Neural cell (in vitro differentiated cells): ENCODE measurements around the gene TENM3. TPM values are rescaled to one million over a fixed set of nuclear protein-coding genes. Genes with fewer than 3 reads are reported as not detected.

Source experiments
- H2AFZ ChIP-seq: fragments of 200-600, 300-800 bp; sonication (generic), shearing (Covaris generic); 2 replicates; pipeline ENCODE4 v1.6.0; 2014; ENCODE audit warnings: low read depth, mild to moderate bottlenecking, antibody characterized with exemption, low read length, moderate library complexity
- H3F3A ChIP-seq: fragments of 200-600 bp; shearing (Covaris generic); 2 replicates; pipeline ENCODE4 v1.6.1; 2016; ENCODE audit warnings: mild to moderate bottlenecking, moderate library complexity, mixed read lengths, antibody characterized with exemption, low read length; ENCODE audit not compliant: insufficient read depth, poor library complexity, severe bottlenecking
- H3K27ac ChIP-seq: fragments of 200-600, 300-800 bp; sonication (generic), shearing (Covaris generic); 2 replicates; pipeline ENCODE4 v1.5.1; 2014; ENCODE audit warnings: mild to moderate bottlenecking, low read length, moderate library complexity
- H3K27me3 ChIP-seq: fragments of 300-800, 200-600 bp; sonication (generic), shearing (Covaris generic); 2 replicates; pipeline ENCODE4 v1.6.0; 2014; ENCODE audit warnings: mild to moderate bottlenecking, low read depth, low read length, moderate library complexity; ENCODE audit not compliant: insufficient read depth
- H3K36me3 ChIP-seq: fragments of 300-800, 200-600 bp; sonication (generic), shearing (Covaris generic); 2 replicates; pipeline ENCODE4 v1.5.1; 2014; ENCODE audit warnings: mild to moderate bottlenecking, antibody characterized with exemption, low read length, moderate library complexity; ENCODE audit not compliant: insufficient read depth
- H3K4me2 ChIP-seq: fragments of 300-800, 200-600 bp; sonication (generic), shearing (Covaris generic); 2 replicates; pipeline ENCODE4 v1.6.0; 2014; ENCODE audit warnings: mild to moderate bottlenecking, low read length
- H3K4me3 ChIP-seq: fragments of 300-800, 200-600 bp; sonication (generic), shearing (Covaris generic); 2 replicates; pipeline ENCODE4 v1.5.1; 2014; ENCODE audit warnings: mild to moderate bottlenecking, low read length, moderate library complexity
- H3K79me2 ChIP-seq: fragments of 200-600 bp; shearing (Covaris generic); replicated peaks from 2 replicates; pipeline ENCODE4 v1.6.0; 2014; ENCODE audit warnings: mild to moderate bottlenecking, low read length, moderate library complexity; ENCODE audit not compliant: insufficient read depth
- H3K9ac ChIP-seq: fragments of 300-800, 200-600 bp; sonication (generic), shearing (Covaris generic); 2 replicates; pipeline ENCODE4 v1.6.1; 2016; ENCODE audit warnings: mild to moderate bottlenecking, low read length, mixed read lengths
- H3K9me2 ChIP-seq: fragments of 200-600 bp; shearing (Covaris generic); 2 replicates; pipeline ENCODE4 v1.6.1; 2016; ENCODE audit warnings: mild to moderate bottlenecking, low read length, mixed read lengths; ENCODE audit not compliant: insufficient read depth
- H3K9me3 ChIP-seq: fragments of 200-600, 300-800 bp; sonication (generic), shearing (Covaris generic); 2 replicates; pipeline ENCODE4 v1.6.1; 2016; ENCODE audit warnings: mild to moderate bottlenecking, mixed run types, low read length, moderate library complexity, mixed read lengths
- H4K20me1 ChIP-seq: fragments of 200-600 bp; shearing (Covaris generic); 2 replicates; pipeline ENCODE4 v1.6.1; 2016; ENCODE audit warnings: mild to moderate bottlenecking, mixed run types; ENCODE audit not compliant: insufficient read depth
- CTCF ChIP-seq: fragments of 450-650 bp; IDR thresholded peaks from 2 replicates; pipeline ENCODE4 v1.5.1; 2014; ENCODE audit warnings: antibody characterized with exemption, mild to moderate bottlenecking, moderate library complexity; ENCODE audit not compliant: poor library complexity, severe bottlenecking
- EP300 ChIP-seq: fragments of 450-650 bp; conservative IDR thresholded peaks from 2 replicates; pipeline ENCODE4 v1.6.1; 2014; ENCODE audit warnings: antibody characterized with exemption, mild to moderate bottlenecking, moderate library complexity; ENCODE audit not compliant: poor library complexity, severe bottlenecking
- EZH2 ChIP-seq: fragments of 200-600, 300-800 bp; shearing (Covaris generic), sonication (generic); IDR thresholded peaks from 2 replicates; pipeline ENCODE4 v1.6.1; 2014; ENCODE audit warnings: antibody characterized with exemption, low read length, borderline replicate concordance, mild to moderate bottlenecking; ENCODE audit not compliant: insufficient read depth, poor library complexity, severe bottlenecking
- MXI1 ChIP-seq: fragments of 450-650 bp; conservative IDR thresholded peaks from 2 replicates; pipeline ENCODE4 v1.6.1; 2014; ENCODE audit warnings: antibody characterized with exemption, mild to moderate bottlenecking; ENCODE audit not compliant: poor library complexity, severe bottlenecking
- POLR2AphosphoS5 ChIP-seq: IDR thresholded peaks from 2 replicates; pipeline ENCODE4 v1.6.1; 2012
- RAD21 ChIP-seq: fragments of 450-650 bp; conservative IDR thresholded peaks from 2 replicates; pipeline ENCODE4 v1.6.1; 2014; ENCODE audit warnings: antibody characterized with exemption, mild to moderate bottlenecking, moderate library complexity
- SMC3 ChIP-seq: fragments of 450-650 bp; conservative IDR thresholded peaks from 2 replicates; pipeline ENCODE4 v1.6.1; 2014; ENCODE audit warnings: antibody characterized with exemption, mild to moderate bottlenecking, moderate library complexity; ENCODE audit not compliant: poor library complexity
- TAF1 ChIP-seq: IDR thresholded peaks from 2 replicates; pipeline ENCODE4 v1.6.1; 2012; ENCODE audit warnings: low read depth
- polyA plus RNA-seq: library from polyadenylated mRNA; depleted of rRNA; stranded (reverse); fragments of >200 nt; gene quantifications from 2 replicates; pipeline ENCODE4 v1.2.3, GENCODE V29; 2014
- TF ChIP-seq, protein P1 (sequence below): IDR thresholded peaks from 2 replicates; pipeline ENCODE4 v1.6.1; 2012; ENCODE audit warnings: borderline replicate concordance

TENM3 gene
- polyA plus RNA-seq, 1 donor from 2014 or later, result 7.3 TPM

DNA sequence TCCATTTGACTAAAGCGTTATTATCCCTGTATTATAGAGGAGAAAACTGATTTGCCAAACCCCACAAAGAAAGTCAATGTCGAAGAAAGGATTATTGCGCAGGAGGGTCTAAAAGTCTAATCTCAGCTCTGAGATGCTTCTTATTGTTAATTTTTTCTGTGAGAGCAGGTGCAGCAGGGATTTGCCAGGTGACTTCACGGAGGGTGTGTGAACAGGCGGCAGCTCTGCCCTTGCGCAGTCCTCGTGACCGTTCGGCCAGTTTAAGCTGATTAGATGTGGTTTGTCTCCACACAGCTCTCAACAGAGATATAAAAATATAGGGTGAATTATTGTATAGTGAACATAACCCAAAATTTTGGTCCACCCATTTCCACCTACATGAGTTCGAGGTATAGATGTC lies 28.5 kb downstream of the TENM3 start:
- H3K4me3 ChIP-seq, result no peak overlapping the region
- H4K20me1 ChIP-seq, result no peaks in the 10 kb centered on the region
- no peaks in the 10 kb centered on the region for H3K27me3 ChIP-seq
- H3K9me2 ChIP-seq, result no peaks in the 10 kb centered on the region
- no peak overlapping the region for H3K9ac ChIP-seq
- H3K27ac ChIP-seq, result no peak overlapping the region
- H3K4me2 ChIP-seq, result no peak overlapping the region
- no peaks in the 10 kb centered on the region for H3K9me3 ChIP-seq
- H2AFZ ChIP-seq, result no peak overlapping the region
- TF ChIP-seq RAD21, result no peak
- no peak for TF ChIP-seq EP300
- no peak for TF ChIP-seq TAF1
- TF ChIP-seq, protein P1, sequence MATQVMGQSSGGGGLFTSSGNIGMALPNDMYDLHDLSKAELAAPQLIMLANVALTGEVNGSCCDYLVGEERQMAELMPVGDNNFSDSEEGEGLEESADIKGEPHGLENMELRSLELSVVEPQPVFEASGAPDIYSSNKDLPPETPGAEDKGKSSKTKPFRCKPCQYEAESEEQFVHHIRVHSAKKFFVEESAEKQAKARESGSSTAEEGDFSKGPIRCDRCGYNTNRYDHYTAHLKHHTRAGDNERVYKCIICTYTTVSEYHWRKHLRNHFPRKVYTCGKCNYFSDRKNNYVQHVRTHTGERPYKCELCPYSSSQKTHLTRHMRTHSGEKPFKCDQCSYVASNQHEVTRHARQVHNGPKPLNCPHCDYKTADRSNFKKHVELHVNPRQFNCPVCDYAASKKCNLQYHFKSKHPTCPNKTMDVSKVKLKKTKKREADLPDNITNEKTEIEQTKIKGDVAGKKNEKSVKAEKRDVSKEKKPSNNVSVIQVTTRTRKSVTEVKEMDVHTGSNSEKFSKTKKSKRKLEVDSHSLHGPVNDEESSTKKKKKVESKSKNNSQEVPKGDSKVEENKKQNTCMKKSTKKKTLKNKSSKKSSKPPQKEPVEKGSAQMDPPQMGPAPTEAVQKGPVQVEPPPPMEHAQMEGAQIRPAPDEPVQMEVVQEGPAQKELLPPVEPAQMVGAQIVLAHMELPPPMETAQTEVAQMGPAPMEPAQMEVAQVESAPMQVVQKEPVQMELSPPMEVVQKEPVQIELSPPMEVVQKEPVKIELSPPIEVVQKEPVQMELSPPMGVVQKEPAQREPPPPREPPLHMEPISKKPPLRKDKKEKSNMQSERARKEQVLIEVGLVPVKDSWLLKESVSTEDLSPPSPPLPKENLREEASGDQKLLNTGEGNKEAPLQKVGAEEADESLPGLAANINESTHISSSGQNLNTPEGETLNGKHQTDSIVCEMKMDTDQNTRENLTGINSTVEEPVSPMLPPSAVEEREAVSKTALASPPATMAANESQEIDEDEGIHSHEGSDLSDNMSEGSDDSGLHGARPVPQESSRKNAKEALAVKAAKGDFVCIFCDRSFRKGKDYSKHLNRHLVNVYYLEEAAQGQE, result no peak
- H3K36me3 ChIP-seq, result no peaks in the 10 kb centered on the region
- no peaks in the 10 kb centered on the region for H3K79me2 ChIP-seq
- no peaks in the 10 kb centered on the region for H3F3A ChIP-seq

DNA sequence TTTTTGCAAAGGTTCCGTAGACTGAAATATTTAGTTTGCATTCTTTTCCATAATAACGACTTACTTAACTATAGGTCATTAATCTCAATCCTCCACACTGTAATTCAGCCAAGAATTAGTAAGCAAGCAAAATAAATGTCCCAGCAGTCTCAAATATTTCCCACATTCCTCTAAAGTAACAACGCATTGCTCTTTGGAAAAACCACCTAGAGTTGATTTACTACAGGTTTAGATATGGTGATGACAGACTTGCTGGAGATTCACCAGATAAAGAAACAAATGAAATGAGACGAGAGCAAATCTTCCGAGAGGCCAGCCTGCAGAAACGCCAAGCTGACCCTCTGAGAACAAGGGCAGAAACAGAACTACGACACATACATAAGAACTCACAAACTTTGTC lies 28.9 kb downstream of the TENM3 start:
- H3K4me2 ChIP-seq, result no peak overlapping the region
- no peaks in the 10 kb centered on the region for H3K79me2 ChIP-seq
- H3K9me3 ChIP-seq, result no peaks in the 10 kb centered on the region
- no peak overlapping the region for H3K9ac ChIP-seq
- H3K4me3 ChIP-seq, result no peak overlapping the region
- no peaks in the 10 kb centered on the region for H4K20me1 ChIP-seq
- H3K27me3 ChIP-seq, result no peaks in the 10 kb centered on the region
- TF ChIP-seq RAD21 (no peak), POLR2AphosphoS5 (no peak), TAF1 (no peak), MXI1 (no peak), EP300 (no peak), EZH2 (no peak), CTCF (no peak), SMC3 (no peak)
- TF ChIP-seq, protein P1, result no peak
- no peaks in the 10 kb centered on the region for H3K9me2 ChIP-seq
- H3F3A ChIP-seq, result no peaks in the 10 kb centered on the region
- no peaks in the 10 kb centered on the region for H3K36me3 ChIP-seq
- H2AFZ ChIP-seq, result no peak overlapping the region
- no peak overlapping the region for H3K27ac ChIP-seq
